Hepatocyte (in vitro differentiated cells): ENCODE measurements around the gene IMMP2L. TPM values are rescaled to one million over a fixed set of nuclear protein-coding genes. Genes with fewer than 3 reads are reported as not detected.

Source experiments
- DNase-seq: peaks from one replicate; pipeline ENCODE4 v3.0.0-alpha.2; 2016; ENCODE audit warnings: low spot score
- H2AFZ ChIP-seq: fragments of 200-600 bp; sonication (generic); 2 replicates; pipeline ENCODE4 v1.6.0; 2016; ENCODE audit warnings: antibody characterized with exemption, mild to moderate bottlenecking
- H3K27ac ChIP-seq: fragments of 200-600 bp; sonication (generic); 2 replicates; pipeline ENCODE4 v1.5.1; 2016; ENCODE audit warnings: mild to moderate bottlenecking
- H3K27me3 ChIP-seq: fragments of 200-600 bp; sonication (generic); 2 replicates; pipeline ENCODE4 v1.6.1; 2016
- H3K36me3 ChIP-seq: fragments of 200-600 bp; sonication (generic); replicated peaks from 2 replicates; pipeline ENCODE4 v1.5.1; 2016; ENCODE audit warnings: low read depth; ENCODE audit not compliant: insufficient read depth
- H3K4me1 ChIP-seq: fragments of 200-600 bp; sonication (generic); 2 replicates; pipeline ENCODE4 v1.5.1; 2016; ENCODE audit warnings: mild to moderate bottlenecking, moderate library complexity; ENCODE audit not compliant: insufficient read depth
- H3K4me2 ChIP-seq: fragments of 200-600 bp; sonication (generic); 2 replicates; pipeline ENCODE4 v1.6.0; 2016
- H3K4me3 ChIP-seq: fragments of 200-600 bp; sonication (generic); 2 replicates; pipeline ENCODE4 v1.5.1; 2016; ENCODE audit warnings: mild to moderate bottlenecking
- H3K79me2 ChIP-seq: fragments of 200-600 bp; sonication (generic); 2 replicates; pipeline ENCODE4 v1.6.0; 2017; ENCODE audit warnings: mild to moderate bottlenecking
- H3K9me2 ChIP-seq: fragments of 200-600 bp; sonication (generic); replicated peaks from 2 replicates; pipeline ENCODE4 v1.6.0; 2017; ENCODE audit warnings: mild to moderate bottlenecking; ENCODE audit not compliant: insufficient read depth
- H3K9me3 ChIP-seq: fragments of 200-600 bp; sonication (generic); 2 replicates; pipeline ENCODE4 v1.5.1; 2016; ENCODE audit warnings: low read depth, mild to moderate bottlenecking
- H4K20me1 ChIP-seq: fragments of 200-600 bp; sonication (generic); 2 replicates; pipeline ENCODE4 v1.6.0; 2016; ENCODE audit warnings: mild to moderate bottlenecking; ENCODE audit not compliant: insufficient read depth, poor library complexity, severe bottlenecking
- EZH2 ChIP-seq: fragments of 200-600 bp; sonication (generic); IDR thresholded peaks from 2 replicates; pipeline ENCODE4 v1.6.1; 2016; ENCODE audit warnings: antibody characterized with exemption, mild to moderate bottlenecking, borderline replicate concordance
- EZH2phosphoT487 ChIP-seq: fragments of 200-600 bp; sonication (generic); IDR thresholded peaks from one replicate; pipeline ENCODE4 v1.6.1; 2018; ENCODE audit warnings: antibody characterized with exemption, mild to moderate bottlenecking, low read depth, moderate library complexity; ENCODE audit not compliant: unreplicated experiment, severe bottlenecking
- WGBS: methylation state at CpG from one replicate; pipeline ENCODE4 v1.1.6; 2016; ENCODE audit warnings: low lambda C conversion rate; ENCODE audit errors: missing lambda C conversion rate; 5-methylcytosine and 5-hydroxymethylcytosine counted together
- polyA plus RNA-seq: library from polyadenylated mRNA; unstranded; fragments of >200 nt; fragmentation: Nextera tagmentation; extraction: Ambion mirVana; gene quantifications from 2 replicates; pipeline ENCODE4 v1.2.1, GENCODE V29; 2016
- total RNA-seq: library from RNA; depleted of rRNA; stranded (reverse); fragments of >200 nt; gene quantifications from 2 replicates; pipeline ENCODE4 v1.2.3, GENCODE V29; 2014
- TF ChIP-seq, protein P1 (sequence below): fragments of 200-600 bp; sonication (generic); IDR thresholded peaks from 2 replicates; pipeline ENCODE4 v1.5.1; 2016; ENCODE audit warnings: antibody characterized with exemption, mild to moderate bottlenecking; ENCODE audit not compliant: poor library complexity

The IMMP2L gene
- total and polyA plus RNA-seq, 2 experiments from 2014 or later, result 13.3 to 17.6 TPM

- Histone ChIP-seq H3K27ac (no peak overlapping the region), H3K4me3 (no peak overlapping the region), H3K79me2 (no peaks in the 10 kb centered on the region), H3K9me3 (no peaks in the 10 kb centered on the region), H3K4me2 (no peak overlapping the region), H2AFZ (no peak overlapping the region), H3K36me3 (no peaks in the 10 kb centered on the region), H3K27me3 (no peaks in the 10 kb centered on the region), H3K9me2 (no peaks in the 10 kb centered on the region), H3K4me1 (peaks cover 2% of the 10 kb centered on the region), H4K20me1 (no peaks in the 10 kb centered on the region)
- no peak for TF ChIP-seq EZH2phosphoT487
- TF ChIP-seq, protein P1, sequence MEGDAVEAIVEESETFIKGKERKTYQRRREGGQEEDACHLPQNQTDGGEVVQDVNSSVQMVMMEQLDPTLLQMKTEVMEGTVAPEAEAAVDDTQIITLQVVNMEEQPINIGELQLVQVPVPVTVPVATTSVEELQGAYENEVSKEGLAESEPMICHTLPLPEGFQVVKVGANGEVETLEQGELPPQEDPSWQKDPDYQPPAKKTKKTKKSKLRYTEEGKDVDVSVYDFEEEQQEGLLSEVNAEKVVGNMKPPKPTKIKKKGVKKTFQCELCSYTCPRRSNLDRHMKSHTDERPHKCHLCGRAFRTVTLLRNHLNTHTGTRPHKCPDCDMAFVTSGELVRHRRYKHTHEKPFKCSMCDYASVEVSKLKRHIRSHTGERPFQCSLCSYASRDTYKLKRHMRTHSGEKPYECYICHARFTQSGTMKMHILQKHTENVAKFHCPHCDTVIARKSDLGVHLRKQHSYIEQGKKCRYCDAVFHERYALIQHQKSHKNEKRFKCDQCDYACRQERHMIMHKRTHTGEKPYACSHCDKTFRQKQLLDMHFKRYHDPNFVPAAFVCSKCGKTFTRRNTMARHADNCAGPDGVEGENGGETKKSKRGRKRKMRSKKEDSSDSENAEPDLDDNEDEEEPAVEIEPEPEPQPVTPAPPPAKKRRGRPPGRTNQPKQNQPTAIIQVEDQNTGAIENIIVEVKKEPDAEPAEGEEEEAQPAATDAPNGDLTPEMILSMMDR, result no peak
- no peak for TF ChIP-seq EZH2
- no peak for DNase-seq
Measured at GRCh38 chr7:110948280-110948679, 614.0 kb downstream of the IMMP2L start.

GRCh38 chr7:110947408-110947807 is 614.9 kb downstream of the IMMP2L start:
- Histone ChIP-seq H3K27ac (no peak overlapping the region), H3K9me2 (no peaks in the 10 kb centered on the region), H3K79me2 (no peaks in the 10 kb centered on the region), H4K20me1 (no peaks in the 10 kb centered on the region), H3K4me3 (no peak overlapping the region), H3K4me1 (peaks cover 5% of the 10 kb centered on the region), H2AFZ (no peak overlapping the region), H3K9me3 (no peaks in the 10 kb centered on the region), H3K36me3 (no peaks in the 10 kb centered on the region), H3K27me3 (no peaks in the 10 kb centered on the region), H3K4me2 (no peak overlapping the region)
- TF ChIP-seq EZH2phosphoT487 (no peak), EZH2 (no peak)
- TF ChIP-seq, protein P1, result no peak
- 75% methylated on average over 3 of the region's 3 CpGs for WGBS
- no peak for DNase-seq

GRCh38 chr7:110944966-110945644 is 617.2 kb downstream of the IMMP2L start:
- no peaks in the 10 kb centered on the region for H4K20me1 ChIP-seq
- no peaks in the 10 kb centered on the region for H3K79me2 ChIP-seq
- H2AFZ ChIP-seq, result no peak overlapping the region
- H3K4me1 ChIP-seq, result peaks cover 5% of the 10 kb centered on the region
- DNase-seq, result no peak
- no peaks in the 10 kb centered on the region for H3K9me3 ChIP-seq
- no peak overlapping the region for H3K4me2 ChIP-seq
- TF ChIP-seq EZH2phosphoT487, result no peak
- TF ChIP-seq, protein P1, result no peak
- no peak for TF ChIP-seq EZH2
- H3K36me3 ChIP-seq, result no peaks in the 10 kb centered on the region
- no peak overlapping the region for H3K27ac ChIP-seq
- no peak overlapping the region for H3K4me3 ChIP-seq
- no peaks in the 10 kb centered on the region for H3K9me2 ChIP-seq
- H3K27me3 ChIP-seq, result no peaks in the 10 kb centered on the region
- 77% methylated on average over 9 of the region's 9 CpGs for WGBS

DNA sequence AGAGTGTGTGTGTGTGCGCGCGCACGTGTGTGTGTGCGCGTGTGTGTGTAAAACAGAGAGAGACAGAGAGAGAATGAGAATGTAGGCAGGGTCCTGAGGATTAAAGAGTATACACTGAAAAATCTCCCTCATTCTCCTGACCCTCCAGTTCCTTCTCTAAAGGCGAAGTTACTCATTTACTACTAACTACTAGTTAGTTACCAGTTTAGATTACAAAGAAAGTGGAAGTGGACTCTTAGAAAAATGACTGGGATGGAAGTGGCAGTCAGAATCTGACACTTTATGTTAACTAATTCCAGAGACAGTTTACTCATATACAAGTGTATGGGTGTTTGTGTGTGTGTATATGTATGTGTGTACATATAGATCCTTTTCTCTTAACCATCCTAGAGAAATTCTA is 617.8 kb downstream of the IMMP2L start:
- H4K20me1 ChIP-seq, result no peaks in the 10 kb centered on the region
- no peaks in the 10 kb centered on the region for H3K9me3 ChIP-seq
- peaks cover 5% of the 10 kb centered on the region for H3K4me1 ChIP-seq

More for the DNA sequence above, 617.8 kb downstream of the IMMP2L start:
- no peaks in the 10 kb centered on the region for H3K79me2 ChIP-seq
- no peak overlapping the region for H3K4me3 ChIP-seq
- no peaks in the 10 kb centered on the region for H3K36me3 ChIP-seq
- H2AFZ ChIP-seq, result no peak overlapping the region
- no peak overlapping the region for H3K4me2 ChIP-seq
- no peak for DNase-seq
- no peak overlapping the region for H3K27ac ChIP-seq
- 96% methylated on average over 7 of the region's 7 CpGs for WGBS
- no peaks in the 10 kb centered on the region for H3K9me2 ChIP-seq
- no peaks in the 10 kb centered on the region for H3K27me3 ChIP-seq
- TF ChIP-seq EZH2 (no peak), EZH2phosphoT487 (no peak)
- TF ChIP-seq, protein P1, result no peak
